Hematopoietic multipotent progenitor cell treated with erythropoietin and hydrocortisone succinate and interleukin-3 and kit ligand, for 17 days (in vitro differentiated cells): ENCODE measurements around the gene CAMTA2.
"Not testable (repeated sequence)": the region's sequence is repeated elsewhere in the genome, so short reads cannot be mapped to it uniquely, and the experiment has no call there.

Experiments used
- DNase-seq: peaks from one replicate; pipeline ENCODE4 v3.0.0-alpha.2; 2015; ENCODE audit warnings: low spot score

The CAMTA2 gene

GRCh38 chr17:4986951-4987766, at the start of gene CAMTA2:
TSS of gene CAMTA2 (minus strand) at chr17:4987675. CDS start at chr17:4986222, 1,453 bp downstream.
- peak; percentile 81 for DNase-seq

GRCh38 chr17:5035315-5035714, 47.8 kb upstream of the CAMTA2 start, which contains the start of gene SLC52A1:
TSS of gene SLC52A1 (minus strand) at chr17:5035426. CDS start at chr17:5034606, 820 bp downstream.
- DNase-seq: no peak

- no peak for DNase-seq
Observed at GRCh38 chr17:5034651-5035050, 47.2 kb upstream of the CAMTA2 start.

- DNase-seq: no peak
Observed at GRCh38 chr17:5034063-5034462, 46.6 kb upstream of the CAMTA2 start.

- no peak for DNase-seq
Observed at GRCh38 chr17:5033352-5034015, 46.0 kb upstream of the CAMTA2 start.

GRCh38 chr17:5032865-5033264, 45.4 kb upstream of the CAMTA2 start:
- no peak for DNase-seq

- DNase-seq: peak; percentile 52
Observed at GRCh38 chr17:5031365-5032082, 44.0 kb upstream of the CAMTA2 start.

- DNase-seq: not testable (repeated sequence)
Observed at GRCh38 chr17:5030168-5030567, 42.7 kb upstream of the CAMTA2 start.

GRCh38 chr17:5027916-5028315, 40.4 kb upstream of the CAMTA2 start:
- no peak for DNase-seq

GRCh38 chr17:5027299-5027698, 39.8 kb upstream of the CAMTA2 start:
- no peak for DNase-seq

- DNase-seq: no peak
Observed at GRCh38 chr17:5024604-5025003, 37.1 kb upstream of the CAMTA2 start.

GRCh38 chr17:5023588-5024147, 36.2 kb upstream of the CAMTA2 start:
- DNase-seq: no peak

GRCh38 chr17:5022171-5022711, 34.8 kb upstream of the CAMTA2 start:
- no peak for DNase-seq

- DNase-seq: no peak
Observed at GRCh38 chr17:5020502-5021023, 33.1 kb upstream of the CAMTA2 start.

- DNase-seq: no peak
Observed at GRCh38 chr17:5019475-5019956, 32.0 kb upstream of the CAMTA2 start.

GRCh38 chr17:5014357-5014756, 26.9 kb upstream of the CAMTA2 start:
- DNase-seq: no peak

- DNase-seq: no peak
Observed at GRCh38 chr17:5011928-5012327, 24.5 kb upstream of the CAMTA2 start.

GRCh38 chr17:5003214-5003867, 15.9 kb upstream of the CAMTA2 start:
- DNase-seq: no peak

- DNase-seq: no peak
Observed at GRCh38 chr17:5002121-5002788, 14.8 kb upstream of the CAMTA2 start.

GRCh38 chr17:5000237-5000639, 12.8 kb upstream of the CAMTA2 start:
- no peak for DNase-seq
